ENCODE data around the gene MCM9.

Gene MCM9

DNA sequence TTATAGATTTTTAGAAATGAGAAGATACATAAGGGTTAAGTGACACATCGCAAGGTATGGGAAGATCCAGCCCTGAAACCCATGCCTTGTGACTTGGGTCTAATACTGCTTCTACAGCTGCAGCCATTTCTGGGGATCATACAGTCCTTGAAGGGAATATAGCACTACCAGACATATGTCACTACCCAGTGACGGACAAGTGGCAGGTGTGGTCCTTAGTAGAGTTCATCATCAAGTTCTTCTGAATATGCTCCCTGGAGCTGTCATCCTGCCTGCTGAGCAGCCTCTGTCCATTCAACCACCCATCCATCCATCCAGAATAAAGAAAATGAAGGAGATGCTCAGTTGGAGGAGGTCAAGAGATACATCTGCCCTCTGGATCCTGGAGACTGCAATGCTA, 159.6 kb downstream of the MCM9 start:
- in situ Hi-C loops (cut with HindIII; ENCODE audit: low sequenced_read_pairs) = no loop called here

GRCh38 chr6:118774581-118774980, 160.4 kb downstream of the MCM9 start:
- in situ Hi-C loops (cut with HindIII; ENCODE audit: low sequenced_read_pairs) = no loop called here

DNA sequence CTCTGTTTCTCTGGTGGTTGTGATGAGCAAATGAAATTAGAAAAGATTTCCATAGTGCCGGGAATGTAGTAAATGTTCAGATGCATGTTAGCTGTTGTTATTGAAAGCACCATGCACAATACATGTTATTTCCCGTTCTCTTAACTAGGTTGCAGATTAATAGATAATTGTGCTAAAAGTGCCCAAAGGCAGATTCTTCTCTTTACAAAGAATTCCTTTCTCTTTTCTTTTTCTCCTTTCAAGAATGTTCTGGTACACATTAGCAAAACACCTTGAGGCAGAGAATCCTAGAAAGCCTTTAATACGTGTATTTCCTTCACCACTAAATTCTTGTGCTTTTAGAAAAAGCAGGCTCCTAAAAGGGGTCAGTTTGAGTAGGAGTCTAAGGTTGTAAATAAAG, 162.1 kb downstream of the MCM9 start:
- in situ Hi-C loops (cut with HindIII; ENCODE audit: low sequenced_read_pairs) = no loop called here

DNA sequence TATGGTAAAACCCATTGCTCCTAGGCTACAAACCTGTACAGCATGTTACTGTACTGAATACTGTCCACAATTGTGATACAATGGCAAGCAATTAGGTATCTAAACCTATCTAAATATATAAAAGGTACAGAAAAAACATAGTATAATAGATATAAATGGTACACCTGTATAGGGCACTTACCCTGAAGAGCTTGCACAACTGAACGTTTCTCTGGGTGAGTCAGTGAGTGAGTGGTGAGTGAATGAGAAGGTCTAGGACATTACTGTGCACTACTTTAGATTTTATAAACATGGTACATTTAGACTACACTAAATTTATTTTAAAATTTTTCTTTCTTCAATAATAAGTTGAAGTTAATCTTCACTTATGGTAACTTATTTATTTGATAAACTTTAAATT, 163.7 kb downstream of the MCM9 start:
- in situ Hi-C loops (cut with HindIII; ENCODE audit: low sequenced_read_pairs) = no loop called here

DNA sequence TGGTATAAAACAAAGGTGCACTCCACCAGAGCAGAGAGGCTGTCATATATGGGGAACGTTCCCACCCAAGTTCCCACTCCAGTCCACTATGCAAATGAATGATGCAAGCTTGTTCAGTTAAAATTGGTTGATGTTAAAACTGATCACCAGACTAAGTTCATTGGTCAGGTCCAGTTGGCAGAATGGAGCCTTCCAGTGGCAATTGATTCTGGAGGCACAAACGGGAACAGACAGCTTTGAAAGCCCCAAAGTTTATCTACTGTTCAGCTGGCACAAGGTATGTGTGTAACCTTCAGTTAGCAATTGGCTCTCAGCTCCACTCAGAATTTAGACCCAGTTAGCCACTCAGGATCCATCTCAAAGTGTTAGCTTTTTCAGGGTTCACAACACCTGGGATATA, 164.1 kb downstream of the MCM9 start:
- in situ Hi-C loops (cut with HindIII; ENCODE audit: low sequenced_read_pairs) = no loop called here

- in situ Hi-C loops (cut with HindIII; ENCODE audit: low sequenced_read_pairs) = no loop called here
Measured at GRCh38 chr6:118770112-118770788, 164.7 kb downstream of the MCM9 start.

DNA sequence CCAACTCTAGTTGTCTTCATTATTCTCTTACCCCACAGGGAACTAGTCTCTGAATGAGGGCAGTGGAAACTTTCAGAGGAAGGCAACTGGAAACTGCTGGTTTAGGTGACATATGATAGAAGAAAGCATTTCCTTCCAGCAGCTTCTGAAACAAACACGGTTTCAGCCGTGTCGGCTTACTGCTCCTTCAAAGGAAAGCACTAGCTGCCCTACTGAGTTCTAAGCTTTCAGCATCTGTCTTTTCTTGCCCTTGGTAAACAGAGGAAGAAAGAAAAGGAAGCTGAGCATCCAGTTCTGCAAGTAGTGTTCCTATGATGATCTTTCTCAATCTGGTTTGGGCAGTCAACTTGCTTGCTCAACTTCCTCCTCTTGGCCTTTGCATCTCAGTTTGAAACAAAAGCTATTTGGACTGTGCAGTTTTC, 166.0 kb downstream of the MCM9 start:
- in situ Hi-C loops (cut with HindIII; ENCODE audit: low sequenced_read_pairs) = loop anchor here (5.0 kb wide), 1 partner anchor 147 kb away; no protein-coding TSS in a partner anchor

- in situ Hi-C loops (cut with HindIII; ENCODE audit: low sequenced_read_pairs) = loop anchor here (5.0 kb wide), 1 partner anchor 146 kb away; no protein-coding TSS in a partner anchor
Measured at GRCh38 chr6:118768441-118768840, 166.5 kb downstream of the MCM9 start.

DNA sequence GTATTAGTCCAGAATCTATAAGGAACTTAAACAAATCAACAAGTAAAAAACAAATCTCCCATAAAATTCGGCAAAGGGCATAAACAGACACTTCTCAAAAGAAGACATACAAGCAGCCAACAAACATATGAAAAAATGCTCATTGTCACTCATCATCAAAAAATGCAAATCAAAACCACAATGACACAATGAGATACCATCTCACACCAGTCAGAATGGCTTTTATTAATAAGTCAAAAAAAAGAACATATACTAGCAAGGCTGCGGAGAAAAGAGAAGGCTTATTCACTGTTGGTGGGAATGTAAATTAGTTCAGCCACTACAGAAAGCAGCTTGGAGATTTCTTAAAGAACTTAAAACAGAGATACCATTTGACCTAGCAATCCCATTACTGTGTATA, 169.6 kb downstream of the MCM9 start:
- in situ Hi-C loops (cut with HindIII; ENCODE audit: low sequenced_read_pairs) = loop anchor here (5.0 kb wide), 1 partner anchor 143 kb away; no protein-coding TSS in a partner anchor

DNA sequence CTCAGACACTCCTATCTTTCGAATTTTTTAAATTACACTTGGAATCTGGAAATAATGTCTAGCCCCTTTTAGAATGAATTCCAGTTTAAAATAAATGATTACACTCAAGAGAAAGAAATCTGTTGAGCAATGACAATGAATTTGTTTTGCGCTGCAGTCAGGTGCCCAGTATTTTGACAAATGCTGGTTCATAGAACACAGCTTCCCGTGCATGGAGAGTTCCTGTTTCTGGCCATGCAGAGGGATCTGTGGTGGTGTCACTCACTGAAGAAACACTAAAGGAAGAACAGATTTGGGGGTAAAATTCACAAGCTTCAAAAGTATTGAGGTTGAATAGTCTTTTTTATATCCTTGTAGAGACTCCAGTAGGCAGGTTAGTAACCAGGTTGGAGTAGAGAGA, 170.2 kb downstream of the MCM9 start:
- in situ Hi-C loops (cut with HindIII; ENCODE audit: low sequenced_read_pairs) = loop anchor here (5.0 kb wide), 1 partner anchor 142 kb away; no protein-coding TSS in a partner anchor

All from endothelial cell of hepatic sinusoid (primary cell).